Mucosa of rectum (tissue), 2 donors: ENCODE results near the gene MOBP.

Experiments
- H3K27ac ChIP-seq, 2 donors: one replicate each; pipeline ENCODE4 v1.7.0; 2013; ENCODE audit warnings: inconsistent platforms in 2 of 2, low read depth in 2 of 2, low read length in 2 of 2
- H3K27me3 ChIP-seq, 2 donors: one replicate each; pipeline ENCODE4 v1.7.0; 2013; ENCODE audit warnings: low read length in 2 of 2; ENCODE audit not compliant: control insufficient read depth in 2 of 2, insufficient read depth in 2 of 2
- H3K36me3 ChIP-seq, 2 donors: one replicate each; pipeline ENCODE4 v1.7.0; 2013; ENCODE audit warnings: low read length in 2 of 2; ENCODE audit not compliant: control insufficient read depth in 2 of 2, insufficient read depth in 2 of 2
- H3K4me1 ChIP-seq, 2 donors: one replicate each; pipeline ENCODE4 v1.7.0; 2013; ENCODE audit warnings: low read length in 2 of 2, mild to moderate bottlenecking in 1 of 2; ENCODE audit not compliant: control insufficient read depth in 2 of 2, insufficient read depth in 2 of 2
- H3K4me3 ChIP-seq, 2 donors: one replicate each; pipeline ENCODE4 v1.7.0; 2013; ENCODE audit warnings: low read length in 2 of 2
- H3K9ac ChIP-seq, 2 donors: one replicate each; pipeline ENCODE4 v1.7.0; 2013; ENCODE audit warnings: low read length in 2 of 2, low read depth in 1 of 2, mild to moderate bottlenecking in 1 of 2
- H3K9me3 ChIP-seq, 2 donors: one replicate each; pipeline ENCODE4 v1.7.0; 2013; ENCODE audit warnings: low read length in 2 of 2; ENCODE audit not compliant: control insufficient read depth in 2 of 2
- donor health status: healthy.
- donor health status: Normal muscosa, but diverticular disease.

The MOBP gene

GRCh38 chr3:39491733-39492350 lies 24.4 kb downstream of the MOBP start:
- Histone ChIP-seq H3K27me3 (no peaks in the 10 kb centered on the region), H3K4me3 (no peak overlapping the region), H3K4me1 (no peaks in the 10 kb centered on the region), H3K36me3 (no peaks in the 10 kb centered on the region), H3K9ac (no peak overlapping the region), H3K9me3 (no peaks in the 10 kb centered on the region), H3K27ac (no peak overlapping the region)

DNA sequence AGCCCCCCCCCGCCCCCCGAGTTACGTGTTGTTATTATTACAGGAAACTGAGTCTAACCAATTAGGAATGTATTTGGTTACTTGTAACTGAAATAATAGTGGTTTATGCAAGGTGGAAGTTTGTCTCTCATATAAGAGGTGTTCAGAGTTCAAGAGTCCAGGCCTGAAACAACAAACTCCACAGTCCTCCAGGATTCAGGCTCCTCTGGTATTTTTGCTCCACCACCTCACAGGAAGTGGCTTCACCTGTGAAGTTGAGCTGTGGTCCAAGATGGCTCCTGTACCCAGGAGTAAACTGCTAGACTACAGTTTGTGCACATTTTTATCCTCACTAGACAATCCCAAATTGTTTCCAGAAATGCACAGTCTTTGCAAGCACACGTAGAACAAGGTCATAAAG lies 27.3 kb downstream of the MOBP start:
- no peak overlapping the region for H3K9ac ChIP-seq
- H3K4me3 ChIP-seq: no peak overlapping the region
- H3K36me3 ChIP-seq: no peaks in the 10 kb centered on the region
- no peaks in the 10 kb centered on the region for H3K27me3 ChIP-seq
- no peak overlapping the region for H3K27ac ChIP-seq
- H3K9me3 ChIP-seq: no peaks in the 10 kb centered on the region
- peaks cover 0 to 6% of the 10 kb centered on the region in 2 donors for H3K4me1 ChIP-seq

DNA sequence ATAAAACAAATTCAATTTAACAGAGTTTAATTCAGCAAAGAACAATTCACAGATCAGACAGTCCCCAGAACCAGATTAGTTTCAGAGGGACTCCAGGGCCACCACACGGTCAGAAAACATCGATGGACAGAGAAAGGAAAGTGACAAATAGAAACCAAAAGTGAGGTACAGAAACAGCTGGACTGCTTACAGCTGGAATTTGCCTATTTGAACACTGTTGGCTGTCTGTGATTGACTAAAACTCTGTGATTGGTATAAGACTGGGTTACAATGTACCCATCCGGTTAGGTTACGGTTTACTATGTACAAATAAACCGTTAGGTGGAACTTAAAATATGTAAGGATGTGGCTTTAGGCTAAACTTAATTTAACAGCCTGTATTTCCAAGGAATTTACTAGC lies 30.3 kb downstream of the MOBP start:
- H3K27me3 ChIP-seq: peaks cover 0 to 3% of the 10 kb centered on the region in 2 donors
- H3K4me3 ChIP-seq: no peak overlapping the region
- no peaks in the 10 kb centered on the region for H3K9me3 ChIP-seq
- H3K4me1 ChIP-seq: peaks cover 0 to 6% of the 10 kb centered on the region in 2 donors
- no peak overlapping the region for H3K9ac ChIP-seq
- no peaks in the 10 kb centered on the region for H3K36me3 ChIP-seq
- H3K27ac ChIP-seq: no peak overlapping the region

- Histone ChIP-seq H3K4me1 (peaks cover 0 to 6% of the 10 kb centered on the region in 2 donors), H3K4me3 (no peak overlapping the region), H3K9ac (no peak overlapping the region), H3K27me3 (peaks cover 0 to 3% of the 10 kb centered on the region in 2 donors), H3K36me3 (no peaks in the 10 kb centered on the region), H3K27ac (no peak overlapping the region), H3K9me3 (peaks cover 0 to 2% of the 10 kb centered on the region in 2 donors)
Measured at GRCh38 chr3:39499651-39500273, 32.3 kb downstream of the MOBP start.

DNA sequence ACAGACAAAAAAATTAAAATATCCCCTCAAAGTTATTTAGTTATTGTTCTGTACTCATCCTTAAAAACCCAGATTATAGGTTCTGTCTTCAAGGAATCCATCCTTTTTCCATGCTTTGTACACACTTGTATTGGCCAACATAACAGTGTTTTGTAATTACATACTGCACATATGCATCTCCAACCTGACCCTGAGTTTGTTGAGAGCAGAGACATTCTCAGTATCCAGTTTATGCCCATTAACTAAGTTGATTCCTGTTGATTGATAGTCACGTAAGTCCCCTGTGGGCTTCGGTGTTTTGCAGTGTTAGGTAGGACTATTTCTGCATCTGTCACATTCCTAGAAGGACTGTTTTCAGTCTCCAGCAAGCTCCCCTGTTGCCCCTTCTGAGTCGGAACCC lies 33.6 kb downstream of the MOBP start:
- Histone ChIP-seq H3K4me1 (peaks cover 0 to 6% of the 10 kb centered on the region in 2 donors), H3K9ac (no peak overlapping the region), H3K4me3 (peak overlapping the region in 1 of 2 donors; percentile 51), H3K27ac (no peak overlapping the region), H3K36me3 (no peaks in the 10 kb centered on the region), H3K9me3 (peaks cover 0 to 2% of the 10 kb centered on the region in 2 donors), H3K27me3 (peaks cover 0 to 3% of the 10 kb centered on the region in 2 donors)

- Histone ChIP-seq H3K9me3 (peaks cover 0 to 2% of the 10 kb centered on the region in 2 donors), H3K27ac (no peak overlapping the region), H3K4me3 (peak overlapping the region; percentile 36 to 51), H3K9ac (peak overlapping the region in 1 of 2 donors; percentile 8), H3K36me3 (no peaks in the 10 kb centered on the region), H3K4me1 (peaks cover 0 to 6% of the 10 kb centered on the region in 2 donors), H3K27me3 (peaks cover 0 to 3% of the 10 kb centered on the region in 2 donors)
Measured at GRCh38 chr3:39501968-39502837, 34.7 kb downstream of the MOBP start.

DNA sequence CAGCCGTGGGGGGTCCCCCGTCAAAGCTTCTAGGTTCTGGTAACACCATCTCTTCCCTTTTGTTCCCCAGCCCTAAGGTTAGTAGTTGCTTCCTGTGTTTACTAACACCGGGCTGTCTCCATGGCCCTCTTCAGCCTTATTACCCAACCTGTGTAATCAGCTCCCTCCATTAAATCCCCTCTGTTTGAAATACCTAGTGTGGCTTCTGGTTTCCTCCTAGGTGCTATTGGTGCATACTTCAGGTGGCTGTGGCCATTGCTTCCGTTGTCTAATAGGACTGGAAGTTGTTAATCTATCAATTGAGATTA lies 35.3 kb downstream of the MOBP start:
- Histone ChIP-seq H3K36me3 (no peaks in the 10 kb centered on the region), H3K9me3 (peaks cover 0 to 2% of the 10 kb centered on the region in 2 donors), H3K27ac (no peak overlapping the region), H3K4me3 (peak overlapping the region; percentile 21 to 36), H3K27me3 (peaks cover 0 to 3% of the 10 kb centered on the region in 2 donors), H3K4me1 (peaks cover 0 to 6% of the 10 kb centered on the region in 2 donors), H3K9ac (no peak overlapping the region)

- Histone ChIP-seq H3K9me3 (peaks cover 0 to 2% of the 10 kb centered on the region in 2 donors), H3K36me3 (no peaks in the 10 kb centered on the region), H3K9ac (no peak overlapping the region), H3K27ac (no peak overlapping the region), H3K27me3 (peaks cover 0 to 3% of the 10 kb centered on the region in 2 donors), H3K4me3 (no peak overlapping the region), H3K4me1 (no peaks in the 10 kb centered on the region)
Measured at GRCh38 chr3:39505866-39506742, 38.6 kb downstream of the MOBP start.

- Histone ChIP-seq H3K36me3 (no peaks in the 10 kb centered on the region), H3K4me1 (no peaks in the 10 kb centered on the region), H3K9me3 (peaks cover 0 to 2% of the 10 kb centered on the region in 2 donors), H3K27ac (no peak overlapping the region), H3K27me3 (peaks cover 0 to 3% of the 10 kb centered on the region in 2 donors), H3K9ac (no peak overlapping the region), H3K4me3 (no peak overlapping the region)
Measured at GRCh38 chr3:39506863-39507262, 39.4 kb downstream of the MOBP start.
